ENCODE measurements around the gene GAS6.
"Not testable (repeated sequence)": the region's sequence is repeated elsewhere in the genome, so short reads cannot be mapped to it uniquely, and the experiment has no call there.

GAS6 gene

DNA sequence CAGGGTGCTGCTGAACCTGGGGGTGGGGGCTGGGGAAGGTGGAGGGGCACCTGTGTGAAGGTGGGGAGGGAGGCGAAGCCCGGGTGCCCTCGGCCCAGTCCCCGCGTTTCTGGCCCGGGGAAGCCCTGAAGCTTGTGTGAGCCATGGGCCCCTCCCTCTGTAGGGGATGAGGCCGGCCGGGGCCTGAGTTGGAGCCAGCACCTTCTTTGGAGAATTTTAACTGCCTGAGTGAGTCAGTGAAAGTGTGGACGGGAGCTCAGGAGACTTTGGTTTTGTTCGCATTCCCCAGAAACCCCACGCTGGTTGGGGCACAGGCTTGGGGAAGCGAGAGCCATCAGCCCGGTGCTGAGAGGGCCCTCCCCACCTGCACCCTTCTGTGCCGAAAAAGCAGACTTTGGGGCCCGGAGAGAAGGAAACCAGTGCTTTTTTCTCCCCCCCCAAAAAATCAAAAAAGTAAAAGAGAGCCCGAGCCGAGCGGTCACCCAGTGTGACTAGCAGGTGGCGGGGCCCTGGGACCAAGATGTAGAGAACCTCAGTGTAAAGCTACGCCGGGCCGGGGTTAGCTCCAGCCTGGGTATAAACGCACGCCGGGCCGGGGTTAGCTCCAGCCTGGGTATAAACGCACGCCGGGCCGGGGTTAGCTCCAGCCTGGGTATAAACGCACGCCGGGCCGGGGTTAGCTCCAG, 59.7 kb downstream of the GAS6 start:
- no peak for FAIRE-seq

GRCh38 chr13:113803409-113804016, 60.4 kb downstream of the GAS6 start:
- no peak for FAIRE-seq

GRCh38 chr13:113802761-113803160, 61.1 kb downstream of the GAS6 start:
- no peak for FAIRE-seq

- no peak for FAIRE-seq
These were observed 61.8 kb downstream of the GAS6 start for GRCh38 chr13:113802090-113802531.

GRCh38 chr13:113801289-113801961, 62.5 kb downstream of the GAS6 start:
- FAIRE-seq, result no peak

- FAIRE-seq, result no peak
These were observed 63.3 kb downstream of the GAS6 start for GRCh38 chr13:113800576-113800926.

- no peak for FAIRE-seq
These were observed 65.6 kb downstream of the GAS6 start for GRCh38 chr13:113798200-113798811.

DNA sequence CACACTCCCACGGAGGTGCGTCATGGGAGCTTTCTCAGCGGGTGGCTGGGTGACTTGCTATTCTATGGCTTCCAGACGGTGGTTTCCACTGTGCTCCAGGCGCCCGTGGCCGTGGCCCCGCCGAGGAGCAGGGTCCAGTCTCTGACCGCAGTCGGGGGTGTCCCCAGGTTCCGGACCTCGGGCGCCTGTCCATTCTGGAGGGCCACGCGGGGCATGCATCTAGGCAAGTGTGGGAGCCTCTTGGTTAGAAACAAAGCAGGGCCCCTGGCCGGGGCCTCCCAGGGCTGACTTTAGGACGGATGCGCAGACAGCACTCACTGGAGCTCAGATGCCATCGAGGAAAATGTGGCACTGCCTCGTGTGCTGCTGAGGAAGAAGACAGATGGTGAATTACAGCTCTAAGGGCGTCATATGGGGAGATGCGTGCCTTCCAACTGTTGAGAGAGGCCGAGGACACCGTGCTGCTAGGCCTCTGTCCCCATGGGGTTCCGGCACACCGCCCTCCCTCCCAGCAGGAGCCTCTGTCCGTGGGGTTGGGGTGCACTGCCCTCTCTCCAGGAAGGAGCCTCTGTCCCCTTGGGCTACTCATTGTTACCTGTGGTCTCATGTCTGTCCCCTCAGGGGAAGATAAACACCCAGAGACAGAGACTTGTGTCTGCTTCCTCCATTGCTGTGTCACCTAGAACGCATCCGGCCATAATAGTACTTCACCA, 66.8 kb downstream of the GAS6 start:
- FAIRE-seq, result no peak

DNA sequence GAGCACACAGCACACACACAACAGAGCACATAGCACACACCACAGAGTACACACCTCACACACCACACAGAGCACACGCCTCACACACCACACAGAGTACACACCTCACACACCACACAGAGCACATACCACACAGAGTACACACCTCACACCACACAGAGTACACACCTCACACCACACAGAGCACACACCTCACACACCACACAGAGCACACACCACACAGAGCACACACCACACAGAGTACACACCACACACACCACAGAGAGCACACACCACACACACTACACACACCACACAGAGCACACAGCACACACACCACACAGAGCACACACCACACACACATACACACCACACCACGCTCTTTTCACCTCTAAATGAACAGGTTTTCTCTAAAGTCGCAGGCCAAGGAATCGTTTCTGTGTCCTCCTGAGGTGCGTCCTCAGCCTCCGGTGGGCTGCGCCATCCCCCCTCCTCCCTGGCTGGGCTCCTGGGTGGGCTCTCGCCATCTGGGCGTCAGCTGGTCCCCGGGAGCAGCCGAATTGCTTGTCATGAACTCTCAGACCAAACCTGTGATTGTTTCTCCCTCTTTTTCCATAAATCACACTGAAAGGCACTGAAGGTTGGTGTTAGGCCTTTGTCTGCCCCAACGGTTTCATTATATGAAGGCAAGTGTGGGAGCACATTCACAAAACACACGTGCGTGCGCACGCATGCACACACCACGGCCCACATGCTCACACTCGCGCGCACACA, 67.5 kb downstream of the GAS6 start:
- FAIRE-seq, result no peak

DNA sequence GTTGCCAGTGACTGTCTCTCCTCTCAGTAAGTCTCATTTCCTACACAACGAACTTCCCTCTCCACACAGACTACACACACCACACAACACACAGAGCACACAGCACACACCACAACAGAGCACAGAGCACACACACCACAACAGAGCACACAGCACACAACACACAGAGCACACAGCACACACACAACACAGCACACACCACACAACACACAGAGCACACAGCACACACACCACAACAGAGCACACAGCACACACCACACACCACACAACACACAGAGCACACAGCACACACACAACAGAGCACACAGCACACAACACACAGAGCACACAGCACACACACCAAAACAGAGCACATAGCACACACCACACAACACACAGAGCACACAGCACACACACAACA, 68.5 kb downstream of the GAS6 start:
- not testable (repeated sequence) for FAIRE-seq

- no peak for FAIRE-seq
These were observed 69.1 kb downstream of the GAS6 start for GRCh38 chr13:113794764-113795173.

DNA sequence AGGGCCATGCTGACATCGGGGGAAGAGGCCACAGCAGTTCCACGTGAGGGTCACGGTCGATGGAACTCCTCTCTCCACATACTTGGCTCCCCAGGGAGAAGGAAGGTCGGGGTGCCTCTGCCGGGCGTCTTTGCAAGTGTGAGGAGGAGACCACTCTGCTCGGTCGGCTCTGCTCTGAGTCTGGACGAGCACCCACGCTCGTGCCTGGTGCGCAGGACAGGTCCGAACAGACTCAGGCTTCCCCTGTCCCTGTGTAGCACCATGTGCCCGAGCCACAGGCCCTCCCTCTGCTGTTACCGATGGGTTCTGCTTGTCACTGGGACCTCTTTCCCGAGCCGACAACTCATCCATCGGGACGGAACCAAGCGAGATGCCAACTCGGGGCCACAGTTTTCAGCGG, 69.8 kb downstream of the GAS6 start:
- FAIRE-seq, result no peak

DNA sequence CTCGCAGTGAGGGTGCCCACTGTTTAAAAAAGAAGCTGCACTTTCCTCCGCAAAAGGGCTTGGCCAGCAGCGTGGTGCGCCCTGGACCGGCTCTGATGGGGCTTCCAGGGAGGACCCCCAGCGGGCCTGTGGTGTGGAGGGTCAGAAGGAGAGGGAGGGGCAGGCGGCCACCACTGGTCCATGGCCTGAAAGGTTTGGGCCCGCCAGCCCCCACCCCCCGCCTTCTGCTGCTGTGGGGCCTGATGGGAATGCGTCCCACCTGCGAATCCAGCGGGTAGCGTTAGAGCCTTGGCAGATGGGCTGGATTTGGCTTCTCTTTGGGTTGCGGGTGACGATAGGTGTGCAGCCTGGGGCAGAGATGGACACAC, 70.2 kb downstream of the GAS6 start:
- no peak for FAIRE-seq

- no peak for FAIRE-seq
These were observed 70.8 kb downstream of the GAS6 start for GRCh38 chr13:113792886-113793717.

DNA sequence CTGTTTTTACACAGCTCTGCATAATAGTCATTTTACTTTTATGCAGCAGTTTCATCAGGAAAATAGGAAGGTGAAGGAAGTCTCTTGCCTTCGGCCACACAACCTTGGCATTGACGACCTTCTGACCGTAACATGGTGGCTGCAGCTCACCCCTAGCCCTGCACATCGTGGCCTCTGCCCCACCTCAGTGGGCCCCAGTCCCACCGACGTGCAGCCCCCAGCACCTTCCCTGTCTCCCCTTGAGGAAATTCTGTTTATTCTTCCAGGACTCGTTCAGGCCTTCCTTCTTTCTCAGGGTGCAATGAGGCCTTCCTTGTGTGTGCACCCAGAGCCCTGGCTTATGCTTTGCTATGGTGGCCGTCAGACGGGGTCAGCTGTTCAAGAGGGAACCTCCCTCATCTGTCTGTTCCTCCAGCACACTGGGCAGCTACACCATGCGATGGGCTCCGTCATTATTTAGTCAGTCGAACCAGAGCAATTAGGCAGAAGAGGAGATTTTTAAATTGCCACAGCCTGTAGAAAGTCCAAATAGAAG, 71.6 kb downstream of the GAS6 start:
- no peak for FAIRE-seq

GRCh38 chr13:113791761-113792160, 72.1 kb downstream of the GAS6 start:
- FAIRE-seq, result no peak

- no peak for FAIRE-seq
These were observed 72.7 kb downstream of the GAS6 start for GRCh38 chr13:113791226-113791625.

DNA sequence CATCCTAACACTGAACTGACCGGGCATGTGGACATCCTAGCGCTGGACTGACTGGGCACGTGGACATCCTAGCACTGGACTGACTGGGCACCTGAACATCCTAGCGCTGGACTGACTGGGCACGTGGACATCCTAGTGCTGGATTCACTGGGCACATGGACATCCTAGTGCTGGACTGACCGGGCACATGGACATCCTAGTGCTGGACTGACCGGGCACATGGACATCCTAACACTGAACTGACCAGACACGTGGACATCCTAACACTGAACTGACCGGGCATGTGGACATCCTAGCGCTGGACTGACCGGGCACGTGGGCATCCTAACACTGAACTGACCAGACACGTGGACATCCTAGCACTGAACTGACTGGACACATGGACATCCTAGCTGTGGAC, 73.9 kb downstream of the GAS6 start:
- FAIRE-seq, result not testable (repeated sequence)

GRCh38 chr13:113789167-113789566, 74.7 kb downstream of the GAS6 start:
- FAIRE-seq, result no peak

DNA sequence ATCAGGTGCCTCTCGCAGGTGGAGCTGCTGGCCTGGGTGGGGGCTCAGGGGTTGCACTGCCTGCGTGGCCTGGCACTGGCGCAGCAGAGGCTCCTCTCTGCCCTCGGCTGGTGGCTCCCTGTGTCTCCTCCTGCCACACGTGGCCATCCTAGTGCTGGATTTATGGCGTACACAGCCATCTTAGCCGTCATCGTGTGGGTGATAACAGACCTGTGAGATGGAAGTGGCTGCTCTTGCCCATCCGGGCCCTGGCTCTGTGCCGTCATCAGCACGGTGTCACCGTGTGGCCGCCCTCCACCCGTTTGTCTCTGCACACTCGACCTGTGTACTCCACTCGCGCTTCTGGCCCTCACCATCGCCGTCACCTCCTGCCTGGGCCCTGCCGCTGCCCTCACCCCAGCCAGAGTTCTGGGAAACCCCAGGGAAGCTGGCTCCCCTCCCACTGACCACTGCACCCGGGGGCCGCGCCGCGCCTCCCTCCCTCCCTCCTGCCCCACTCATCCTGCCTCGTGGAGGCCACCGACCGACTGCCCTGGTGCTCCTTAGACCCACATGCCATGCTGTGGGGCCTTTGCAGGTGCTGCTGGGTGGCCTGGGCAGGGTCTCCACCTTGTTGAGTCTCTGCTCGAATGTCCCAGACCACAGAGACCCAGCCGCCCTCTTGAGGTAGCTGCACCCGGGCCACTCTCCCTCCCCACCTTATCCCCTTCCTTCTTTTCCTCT, 75.3 kb downstream of the GAS6 start:
- FAIRE-seq, result no peak

DNA sequence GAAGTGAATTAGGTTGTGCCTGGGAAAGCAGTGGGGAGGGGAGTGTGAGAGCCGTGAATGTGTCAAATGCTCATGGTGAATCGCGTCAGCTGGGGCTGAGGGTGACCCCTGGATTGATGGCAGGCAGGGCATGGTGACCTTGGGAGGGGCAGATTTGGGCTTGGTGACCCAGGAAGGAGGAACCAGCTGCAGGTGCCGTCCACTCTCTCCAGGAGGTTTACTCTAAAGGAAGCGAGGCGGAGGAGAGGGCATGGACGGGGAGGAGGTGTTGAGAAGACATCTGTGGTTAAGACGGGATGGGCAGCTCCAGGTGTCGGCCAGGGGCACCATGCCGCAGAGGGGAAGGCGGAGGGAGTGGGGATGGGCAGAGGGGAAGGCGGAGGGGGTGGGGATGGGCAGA, 76.2 kb downstream of the GAS6 start:
- no peak for FAIRE-seq

All from TTC549 (cell line).